DOHH2 (cell line): ENCODE measurements around the gene CTSH.

Source experiments
- H3F3A ChIP-seq: fragments of 200-600 bp; sonication (generic), shearing (Covaris generic); 2 replicates; pipeline ENCODE4 v1.6.0; 2016; ENCODE audit warnings: antibody characterized with exemption, mild to moderate bottlenecking; ENCODE audit not compliant: control insufficient read depth, insufficient read depth
- H3K27ac ChIP-seq: fragments of 200-600 bp; sonication (generic); 2 replicates; pipeline ENCODE4 v1.5.1; 2014; ENCODE audit warnings: low read depth, mild to moderate bottlenecking, low read length, moderate library complexity
- H3K27me3 ChIP-seq: fragments of 200-600 bp; sonication (generic); 2 replicates; pipeline ENCODE4 v1.6.1; 2014; ENCODE audit warnings: mild to moderate bottlenecking, low read length, mixed read lengths; ENCODE audit not compliant: control insufficient read depth
- H3K36me3 ChIP-seq: fragments of 200-600 bp; sonication (generic); 2 replicates; pipeline ENCODE4 v1.6.1; 2014; ENCODE audit warnings: mild to moderate bottlenecking, low read length, moderate library complexity, mixed read lengths; ENCODE audit not compliant: control insufficient read depth
- H3K4me1 ChIP-seq: fragments of 200-600 bp; sonication (generic); 2 replicates; pipeline ENCODE4 v1.6.1; 2014; ENCODE audit warnings: mild to moderate bottlenecking, low read length, mixed read lengths; ENCODE audit not compliant: control insufficient read depth
- H3K4me2 ChIP-seq: fragments of 200-600 bp; sonication (generic); 2 replicates; pipeline ENCODE4 v1.6.0; 2014; ENCODE audit warnings: mild to moderate bottlenecking, low read length, moderate library complexity
- H3K4me3 ChIP-seq: fragments of 200-600 bp; sonication (generic); 2 replicates; pipeline ENCODE4 v1.5.1; 2014; ENCODE audit warnings: mild to moderate bottlenecking, low read length, mixed read lengths
- H3K79me2 ChIP-seq: fragments of 200-600 bp; sonication (generic); 2 replicates; pipeline ENCODE4 v1.6.1; 2014; ENCODE audit warnings: mild to moderate bottlenecking, low read length, mixed read lengths; ENCODE audit not compliant: control insufficient read depth
- H3K9me2 ChIP-seq: fragments of 200-600 bp; sonication (generic); replicated peaks from 2 replicates; pipeline ENCODE4 v1.6.1; 2014; ENCODE audit warnings: mild to moderate bottlenecking, low read length, mixed read lengths; ENCODE audit not compliant: control insufficient read depth
- H3K9me3 ChIP-seq: fragments of 200-600 bp; sonication (generic); 2 replicates; pipeline ENCODE4 v1.6.1; 2014; ENCODE audit warnings: antibody characterized with exemption, low read length, mixed read lengths; ENCODE audit not compliant: control insufficient read depth, insufficient read depth
- H4K20me1 ChIP-seq: fragments of 200-600 bp; sonication (generic); 2 replicates; pipeline ENCODE4 v1.6.0; 2014; ENCODE audit warnings: low read depth, mild to moderate bottlenecking, antibody characterized with exemption, low read length, moderate library complexity; ENCODE audit not compliant: control insufficient read depth, insufficient read depth
- EZH2phosphoT487 ChIP-seq: fragments of 200-600 bp; sonication (generic); IDR thresholded peaks from 2 replicates; pipeline ENCODE4 v1.6.1; 2017; ENCODE audit warnings: borderline replicate concordance, mild to moderate bottlenecking, antibody characterized with exemption, low read length, moderate library complexity, mixed read lengths
- TF ChIP-seq, protein P1 (sequence below): fragments of 200-600 bp; sonication (generic); IDR thresholded peaks from one replicate; pipeline ENCODE4 v1.5.1; 2014; ENCODE audit warnings: antibody characterized with exemption, mild to moderate bottlenecking, low read depth, low read length; ENCODE audit not compliant: poor library complexity, severe bottlenecking

The CTSH gene

DNA sequence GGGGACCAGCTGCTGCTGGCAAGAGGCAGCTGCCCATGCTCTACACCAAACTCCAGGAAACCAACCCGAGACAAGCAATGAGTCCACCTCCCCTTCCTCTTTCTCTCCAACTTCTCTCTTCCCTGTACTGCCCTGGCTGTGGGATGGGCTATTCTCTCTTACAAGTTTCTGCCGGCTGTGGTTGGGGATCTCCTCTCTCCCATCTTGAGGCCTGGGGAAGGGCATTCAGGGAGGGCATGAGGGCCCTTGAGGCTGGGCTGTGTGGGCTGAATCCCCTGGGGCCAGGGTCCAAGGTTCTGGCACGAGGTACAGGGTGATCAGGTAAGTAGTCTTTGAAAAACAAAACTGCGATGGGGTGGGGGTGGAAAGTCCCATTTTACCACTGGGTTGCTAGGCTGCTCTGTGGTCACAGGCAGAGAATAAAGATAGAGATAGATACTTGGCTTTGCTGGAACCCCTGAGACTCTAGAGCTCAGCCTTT lies 32.3 kb upstream of the CTSH start:
- Histone ChIP-seq H3K79me2 (no peaks in the 10 kb centered on the region), H3K27ac (no peak overlapping the region), H3K9me3 (no peaks in the 10 kb centered on the region), H3K27me3 (no peaks in the 10 kb centered on the region), H3K36me3 (no peaks in the 10 kb centered on the region), H3K4me1 (peaks cover 32% of the 10 kb centered on the region), H3K9me2 (no peaks in the 10 kb centered on the region), H4K20me1 (no peaks in the 10 kb centered on the region), H3K4me2 (0 out of 2 replicates have a peak overlapping the region, but pooled peaks have one; percentile 5), H3F3A (no peaks in the 10 kb centered on the region), H3K4me3 (no peak overlapping the region)
- TF ChIP-seq, protein P1, sequence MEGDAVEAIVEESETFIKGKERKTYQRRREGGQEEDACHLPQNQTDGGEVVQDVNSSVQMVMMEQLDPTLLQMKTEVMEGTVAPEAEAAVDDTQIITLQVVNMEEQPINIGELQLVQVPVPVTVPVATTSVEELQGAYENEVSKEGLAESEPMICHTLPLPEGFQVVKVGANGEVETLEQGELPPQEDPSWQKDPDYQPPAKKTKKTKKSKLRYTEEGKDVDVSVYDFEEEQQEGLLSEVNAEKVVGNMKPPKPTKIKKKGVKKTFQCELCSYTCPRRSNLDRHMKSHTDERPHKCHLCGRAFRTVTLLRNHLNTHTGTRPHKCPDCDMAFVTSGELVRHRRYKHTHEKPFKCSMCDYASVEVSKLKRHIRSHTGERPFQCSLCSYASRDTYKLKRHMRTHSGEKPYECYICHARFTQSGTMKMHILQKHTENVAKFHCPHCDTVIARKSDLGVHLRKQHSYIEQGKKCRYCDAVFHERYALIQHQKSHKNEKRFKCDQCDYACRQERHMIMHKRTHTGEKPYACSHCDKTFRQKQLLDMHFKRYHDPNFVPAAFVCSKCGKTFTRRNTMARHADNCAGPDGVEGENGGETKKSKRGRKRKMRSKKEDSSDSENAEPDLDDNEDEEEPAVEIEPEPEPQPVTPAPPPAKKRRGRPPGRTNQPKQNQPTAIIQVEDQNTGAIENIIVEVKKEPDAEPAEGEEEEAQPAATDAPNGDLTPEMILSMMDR = no peak
- no peak for TF ChIP-seq EZH2phosphoT487

DNA sequence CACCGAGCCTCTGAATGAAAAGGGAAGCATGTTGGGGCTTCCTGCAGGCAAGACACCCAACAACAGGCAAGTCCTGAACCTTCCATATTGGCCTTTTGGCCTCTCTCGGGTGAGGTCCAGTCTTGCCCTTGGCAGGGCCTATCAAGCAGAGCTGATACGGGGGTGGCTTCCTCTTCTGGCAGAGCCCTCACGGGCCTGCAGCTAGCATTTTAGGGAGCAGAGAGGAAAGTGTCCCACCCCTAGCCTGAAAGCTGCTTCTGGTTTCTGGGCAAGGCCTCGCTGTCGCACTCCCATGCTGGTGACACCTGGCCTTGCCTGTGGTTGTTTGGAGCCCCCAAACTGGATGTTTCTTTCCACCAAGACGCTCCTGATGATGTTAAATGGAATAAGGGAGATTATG lies 31.8 kb upstream of the CTSH start:
- peaks cover 32% of the 10 kb centered on the region for H3K4me1 ChIP-seq
- TF ChIP-seq, protein P1 = no peak
- no peak for TF ChIP-seq EZH2phosphoT487
- H3K36me3 ChIP-seq = no peaks in the 10 kb centered on the region
- H3K9me3 ChIP-seq = no peaks in the 10 kb centered on the region
- no peaks in the 10 kb centered on the region for H3K9me2 ChIP-seq
- no peak overlapping the region for H3K4me3 ChIP-seq
- H3K27me3 ChIP-seq = no peaks in the 10 kb centered on the region
- no peaks in the 10 kb centered on the region for H3K79me2 ChIP-seq
- no peaks in the 10 kb centered on the region for H3F3A ChIP-seq
- no peaks in the 10 kb centered on the region for H4K20me1 ChIP-seq
- no peak overlapping the region for H3K27ac ChIP-seq
- no peak overlapping the region for H3K4me2 ChIP-seq

DNA sequence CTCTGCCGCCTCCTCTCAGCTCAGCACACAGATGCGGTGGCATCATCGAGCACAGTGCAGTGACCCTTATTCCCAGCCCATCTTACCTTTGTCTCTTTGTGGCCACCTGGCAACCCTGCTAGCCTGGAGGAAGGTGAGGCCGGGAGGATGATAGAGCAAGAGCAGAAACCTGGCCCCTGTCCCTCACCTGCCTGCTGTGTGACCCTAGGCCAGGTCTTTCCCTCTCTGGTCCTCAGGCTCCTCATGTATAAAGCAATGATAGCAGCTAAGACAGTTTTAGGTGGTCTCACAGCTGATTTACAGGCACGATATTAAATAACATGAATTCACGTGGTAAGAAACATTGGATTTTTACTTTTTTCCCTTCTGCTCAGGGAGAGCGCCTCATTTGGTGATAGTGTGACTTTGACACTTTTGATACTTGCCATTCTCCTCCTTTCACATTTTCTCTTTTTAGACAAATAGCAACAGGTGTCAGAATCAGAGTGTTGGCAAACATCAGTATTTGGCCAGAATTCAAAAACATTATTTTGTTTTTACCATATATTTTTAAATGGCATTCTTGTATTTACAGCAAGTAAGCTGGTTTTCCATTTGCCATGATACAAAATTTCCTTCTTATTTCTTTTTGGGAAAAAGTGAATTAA lies 29.5 kb upstream of the CTSH start:
- H4K20me1 ChIP-seq = no peaks in the 10 kb centered on the region
- H3K4me1 ChIP-seq = peaks cover 24% of the 10 kb centered on the region
- no peaks in the 10 kb centered on the region for H3K9me2 ChIP-seq
- H3K4me2 ChIP-seq = no peak overlapping the region
- H3K27ac ChIP-seq = no peak overlapping the region
- H3K9me3 ChIP-seq = no peaks in the 10 kb centered on the region
- H3K36me3 ChIP-seq = no peaks in the 10 kb centered on the region
- TF ChIP-seq EZH2phosphoT487 = no peak
- TF ChIP-seq, protein P1 = no peak
- H3K79me2 ChIP-seq = no peaks in the 10 kb centered on the region
- no peak overlapping the region for H3K4me3 ChIP-seq
- no peaks in the 10 kb centered on the region for H3F3A ChIP-seq
- no peaks in the 10 kb centered on the region for H3K27me3 ChIP-seq
